K562 (cell line): ENCODE measurements around the gene SERPINE1. TPM values are rescaled to one million over a fixed set of nuclear protein-coding genes. Genes with fewer than 3 reads are reported as not detected.

ENCODE experiments used
- DEAF1 ChIP-seq: fragments of 450-650 bp; formaldehyde crosslinking; IDR thresholded peaks from 2 replicates; pipeline ENCODE4 v1.4.0; 2020; ENCODE audit warnings: mild to moderate bottlenecking, moderate library complexity
- HDAC1 ChIP-seq, 2 experiments: fragments of 450-650 bp; IDR thresholded peaks; 2 replicates each; pipeline ENCODE4 v1.6.1; 2016 to 2017; ENCODE audit warnings: inconsistent platforms in 1 of 2, mild to moderate bottlenecking in 1 of 2, moderate library complexity in 1 of 2
- HOXB6 ChIP-seq: fragments of 250-450 bp; sonication (Bioruptor Pico); IDR thresholded peaks from 2 replicates; pipeline ENCODE4 v1.5.1; 2022; ENCODE audit warnings: mild to moderate bottlenecking, borderline replicate concordance
- KLF6 ChIP-seq: fragments of 250-450 bp; sonication (Bioruptor Pico); IDR thresholded peaks from 2 replicates; pipeline ENCODE4 v1.4.0; 2020; ENCODE audit warnings: mild to moderate bottlenecking, moderate library complexity, borderline replicate concordance
- MEF2D ChIP-seq: conservative IDR thresholded peaks from 2 replicates; pipeline ENCODE4 v1.6.1; 2016; ENCODE audit warnings: low read depth, missing genetic modification characterization, missing compliant biosample characterization
- MEIS2 ChIP-seq: fragments of 450-650 bp; IDR thresholded peaks from 2 replicates; pipeline ENCODE4 v1.6.1; 2014; ENCODE audit warnings: mild to moderate bottlenecking; ENCODE audit not compliant: partially characterized antibody
- MYC ChIP-seq, 2 experiments: fragments of 250-450 bp in 1 of 2; sonication (Bioruptor Pico) in 1 of 2; IDR thresholded peaks; 2 replicates each; pipeline versions ENCODE4 v1.5.1 to v1.6.1; 2012 to 2021; ENCODE audit warnings: low read depth in 2 of 2, borderline replicate concordance in 1 of 2, improper control_type of control experiment in 1 of 2, low read length in 1 of 2, mild to moderate bottlenecking in 1 of 2, moderate library complexity in 1 of 2
- POLR2A ChIP-seq: fragments of 450-650 bp; conservative IDR thresholded peaks from 2 replicates; pipeline ENCODE4 v1.6.1; 2016
- THRA ChIP-seq: fragments of 450-650 bp; IDR thresholded peaks from 2 replicates; pipeline ENCODE4 v1.6.1; 2017; ENCODE audit warnings: mild to moderate bottlenecking, moderate library complexity
- VEZF1 ChIP-seq: fragments of 200-800 bp; sonication (Bioruptor generic); IDR thresholded peaks from 2 replicates; pipeline ENCODE4 v1.6.1; 2017; ENCODE audit warnings: missing genetic modification characterization, missing compliant biosample characterization
- XRCC3 ChIP-seq: fragments of 450-650 bp; IDR thresholded peaks from 2 replicates; pipeline ENCODE4 v1.6.1; 2017; ENCODE audit warnings: mild to moderate bottlenecking, moderate library complexity
- ZNF184 ChIP-seq: sonication (generic); formaldehyde crosslinking; IDR thresholded peaks from 2 replicates; pipeline ENCODE4 v1.5.0; 2020; ENCODE audit warnings: missing genetic modification reagents
- ZNF507 ChIP-seq: conservative IDR thresholded peaks from 2 replicates; pipeline ENCODE4 v1.6.1; 2017; ENCODE audit warnings: missing genetic modification characterization, missing compliant biosample characterization
- ZNF609 ChIP-seq: sonication (generic); formaldehyde crosslinking; IDR thresholded peaks from 2 replicates; pipeline ENCODE4 v1.8.1; 2023; ENCODE audit warnings: missing genetic modification reagents, mild to moderate bottlenecking, borderline replicate concordance
- ZNF764 ChIP-seq: fragments of 250-450 bp; sonication (Bioruptor Pico); IDR thresholded peaks from 2 replicates; pipeline ENCODE4 v1.4.0; 2020; ENCODE audit warnings: low read depth, mild to moderate bottlenecking, moderate library complexity
- polyA plus RNA-seq, 8 experiments: library from polyadenylated mRNA; depleted of rRNA in 4 of 8; stranded (reverse) in 5 of 8; unstranded in 3 of 8; fragments of >200 nt; fragmentation: Nextera tagmentation in 2 of 8; fragmentation: Illumina TruSeq in 1 of 8; extraction: Ambion mirVana in 2 of 8; extraction: Trizol in 1 of 8; gene quantifications; 2 replicates each; pipeline versions ENCODE4 v1.2.1 to v1.2.3, GENCODE V29; 2011 to 2014; ENCODE audit warnings: inconsistent platforms in 1 of 8, missing spikeins in 1 of 8
- total RNA-seq, 7 experiments: library from RNA; depleted of rRNA in 6 of 7; stranded (reverse); fragments of >200 nt in 6 of 7; fragmentation: Illumina TruSeq in 2 of 7; extraction: Trizol in 2 of 7; gene quantifications; 2 replicates each; pipeline versions ENCODE4 v1.2.1 to v1.2.3, GENCODE V29; 2011 to 2021; ENCODE audit warnings: low replicate concordance in 1 of 7

Gene SERPINE1
- total and polyA plus RNA-seq, 9 of the 15 experiments (the other 6 are each of a cell fraction or from before 2014, with no cell fraction given), result 0.22 to 4.8 (median 0.91) TPM

- TF ChIP-seq ZNF609 (CRISPR knock-in tag) (no peak), DEAF1 (CRISPR knock-in tag) (0 out of 2 replicates have a peak, but pooled peaks have one; percentile 9), XRCC3 (no peak), MEIS2 (no peak), ZNF764 (CRISPR knock-in tag) (no peak), VEZF1 (CRISPR knock-in tag) (peak; percentile 88), ZNF507 (tag) (no peak), THRA (no peak), POLR2A (peak; percentile 49; the same call in 1 of the 2 replicates), ZNF184 (CRISPR knock-in tag) (no peak), KLF6 (CRISPR knock-in tag) (no peak), HDAC1 (IDR thresholded peaks at IDR 0.05) (0 out of 4 replicates have a peak, but pooled peaks of 1 of the 2 experiments have one; percentile 18), HOXB6 (CRISPR knock-in tag) (no peak), MYC (IDR thresholded peaks at IDR 0.05; ENCODE audit: low read depth, low read length) (peak; percentile 5; the same call in 1 of the 2 replicates), MYC (CRISPR knock-in tag; IDR thresholded peaks at IDR 0.05; ENCODE audit: borderline replicate concordance, low read depth) (peak; percentile 4; the same call in 1 of the 2 replicates), MEF2D (tag) (0 out of 2 replicates have a peak, but pooled peaks have one; percentile 9)
These were observed at the start of gene SERPINE1 (continued) for GRCh38 chr7:101126651-101127459.
